Activated naive CD8-positive, alpha-beta T cell treated with anti-CD3 and anti-CD28 coated beads, Interleukin-2, amount 50 U/mL, for 24 hours (primary cell): ENCODE data around the gene GSN.

Source experiments
- ATAC-seq: fragments of 150-1000 bp; cut with Tn5 transposase; one replicate; pipeline ENCODE4 v1.10.0; 2021
- DNase-seq: peaks from one replicate; pipeline ENCODE4 v3.0.0; 2021
- H3K27ac Mint-ChIP-seq: one replicate; pipeline ENCODE4 v1.8.0; 2021; ENCODE audit warnings: mild to moderate bottlenecking, mixed read lengths
- H3K27me3 Mint-ChIP-seq: one replicate; pipeline ENCODE4 v1.8.0; 2021; ENCODE audit warnings: mixed read lengths
- H3K36me3 Mint-ChIP-seq: one replicate; pipeline ENCODE4 v1.8.0; 2021; ENCODE audit warnings: low read depth, mixed read lengths
- H3K4me1 Mint-ChIP-seq: one replicate; pipeline ENCODE4 v1.8.0; 2021; ENCODE audit warnings: mixed read lengths
- H3K4me3 Mint-ChIP-seq: one replicate; pipeline ENCODE4 v1.8.0; 2021; ENCODE audit warnings: mild to moderate bottlenecking, moderate library complexity, mixed read lengths
- H3K9me3 Mint-ChIP-seq: one replicate; pipeline ENCODE4 v1.8.0; 2021; ENCODE audit warnings: mixed read lengths

The GSN gene

DNA sequence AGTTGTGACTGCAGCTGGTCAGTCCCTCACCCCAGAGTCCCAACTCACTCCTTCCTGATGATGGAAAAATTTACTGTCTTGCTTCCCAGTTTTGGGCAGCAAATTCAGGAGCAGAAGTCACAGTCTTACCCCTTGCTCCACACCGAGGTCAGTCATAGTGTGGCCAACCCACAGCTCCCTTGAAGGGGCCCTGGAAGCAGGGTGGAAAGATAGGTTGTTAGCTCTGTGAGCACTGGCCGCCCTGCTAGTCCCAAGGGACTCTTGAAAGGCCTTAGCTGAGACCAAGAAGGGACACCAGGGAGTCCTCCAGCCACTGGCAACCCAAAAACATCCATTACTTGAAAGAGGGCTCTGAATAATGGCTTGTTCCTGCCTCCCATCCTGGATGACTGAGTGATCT lies 40.0 kb downstream of the GSN start:
- Mint-ChIP-seq H3K9me3 (no peaks in the 10 kb centered on the region), H3K27ac (no peak overlapping the region), H3K4me3 (no peak overlapping the region), H3K36me3 (no peaks in the 10 kb centered on the region), H3K4me1 (no peaks in the 10 kb centered on the region), H3K27me3 (no peaks in the 10 kb centered on the region)
- DNase-seq (no peak), ATAC-seq (no peak)

DNA sequence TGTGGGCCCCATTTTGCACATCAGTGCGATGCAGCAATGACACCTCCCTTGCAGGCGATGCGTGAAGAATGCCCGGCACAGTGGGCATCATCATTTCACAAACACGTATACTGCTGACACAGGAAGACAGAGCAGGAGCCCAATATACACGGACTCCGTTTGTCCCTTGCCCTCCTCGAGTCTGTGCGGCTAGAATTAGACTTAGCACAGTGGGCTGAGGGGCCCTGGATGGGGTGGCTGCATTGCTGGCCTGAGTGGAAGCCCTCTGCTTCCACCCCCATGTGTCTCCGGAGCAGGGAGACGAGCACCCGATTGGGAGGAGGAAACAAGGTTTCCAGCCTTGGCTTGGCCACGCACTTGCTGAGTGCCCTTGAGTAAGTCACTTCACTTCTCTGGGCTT lies 40.8 kb downstream of the GSN start:
- Mint-ChIP-seq H3K36me3 (no peaks in the 10 kb centered on the region), H3K4me1 (no peaks in the 10 kb centered on the region), H3K27me3 (no peaks in the 10 kb centered on the region), H3K27ac (no peak overlapping the region), H3K9me3 (no peaks in the 10 kb centered on the region), H3K4me3 (no peak overlapping the region)
- no peak for DNase-seq
- ATAC-seq: no peak

DNA sequence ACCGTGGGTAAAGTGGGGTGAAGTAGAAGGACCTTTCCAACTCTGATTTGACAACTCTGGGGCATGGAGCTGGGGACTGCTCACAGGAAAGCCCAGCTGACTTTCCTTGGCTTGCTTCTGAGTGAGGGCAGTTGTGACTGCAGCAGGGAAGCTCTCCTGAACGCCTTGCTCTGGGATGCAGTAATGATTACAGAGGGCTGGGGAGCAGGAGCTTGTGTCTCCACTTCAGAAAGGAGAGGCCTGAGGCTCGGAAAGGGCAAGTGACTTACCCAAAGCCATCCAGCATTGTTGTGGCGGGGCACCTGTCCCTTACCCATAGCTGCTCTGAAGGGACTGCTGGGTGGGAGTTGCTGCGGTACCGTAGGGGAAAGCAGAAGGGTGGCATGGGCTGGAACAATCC lies 41.2 kb downstream of the GSN start:
- Mint-ChIP-seq H3K4me1 (no peaks in the 10 kb centered on the region), H3K36me3 (no peaks in the 10 kb centered on the region), H3K27ac (no peak overlapping the region), H3K9me3 (no peaks in the 10 kb centered on the region), H3K27me3 (no peaks in the 10 kb centered on the region), H3K4me3 (no peak overlapping the region)
- ATAC-seq: no peak
- no peak for DNase-seq

GRCh38 chr9:121309833-121310425 lies 42.0 kb downstream of the GSN start:
- no peak for ATAC-seq
- Mint-ChIP-seq H3K4me3 (no peak overlapping the region), H3K27ac (no peak overlapping the region), H3K4me1 (no peaks in the 10 kb centered on the region), H3K36me3 (no peaks in the 10 kb centered on the region), H3K27me3 (no peaks in the 10 kb centered on the region), H3K9me3 (no peaks in the 10 kb centered on the region)
- DNase-seq: no peak

DNA sequence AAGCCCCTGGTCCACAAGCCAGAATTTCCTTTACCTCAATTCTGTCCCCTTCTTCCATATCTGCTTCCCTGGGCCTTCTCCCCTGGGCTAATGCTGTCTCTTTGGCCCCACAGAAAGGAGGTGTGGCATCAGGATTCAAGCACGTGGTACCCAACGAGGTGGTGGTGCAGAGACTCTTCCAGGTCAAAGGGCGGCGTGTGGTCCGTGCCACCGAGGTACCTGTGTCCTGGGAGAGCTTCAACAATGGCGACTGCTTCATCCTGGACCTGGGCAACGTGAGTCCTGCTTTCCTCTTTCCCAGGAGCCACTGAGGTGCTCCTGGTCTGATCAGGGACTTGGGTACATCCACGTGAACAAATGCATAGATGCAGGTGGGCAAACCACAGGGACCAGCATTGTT lies 42.6 kb downstream of the GSN start:
- DNase-seq (no peak), ATAC-seq (no peak)
- H3K27me3 Mint-ChIP-seq: no peaks in the 10 kb centered on the region
- H3K4me1 Mint-ChIP-seq: no peaks in the 10 kb centered on the region
- H3K9me3 Mint-ChIP-seq: no peaks in the 10 kb centered on the region
- H3K27ac Mint-ChIP-seq: no peak overlapping the region
- no peak overlapping the region for H3K4me3 Mint-ChIP-seq
- no peaks in the 10 kb centered on the region for H3K36me3 Mint-ChIP-seq

GRCh38 chr9:121312169-121312568 lies 44.2 kb downstream of the GSN start:
- DNase-seq (no peak), ATAC-seq (no peak)
- Mint-ChIP-seq H3K36me3 (no peaks in the 10 kb centered on the region), H3K4me3 (no peak overlapping the region), H3K9me3 (no peaks in the 10 kb centered on the region), H3K27me3 (no peaks in the 10 kb centered on the region), H3K4me1 (no peaks in the 10 kb centered on the region), H3K27ac (no peak overlapping the region)

- H3K27ac Mint-ChIP-seq: no peak overlapping the region
These were observed 45.6 kb downstream of the GSN start for GRCh38 chr9:121313458-121314152.

DNA sequence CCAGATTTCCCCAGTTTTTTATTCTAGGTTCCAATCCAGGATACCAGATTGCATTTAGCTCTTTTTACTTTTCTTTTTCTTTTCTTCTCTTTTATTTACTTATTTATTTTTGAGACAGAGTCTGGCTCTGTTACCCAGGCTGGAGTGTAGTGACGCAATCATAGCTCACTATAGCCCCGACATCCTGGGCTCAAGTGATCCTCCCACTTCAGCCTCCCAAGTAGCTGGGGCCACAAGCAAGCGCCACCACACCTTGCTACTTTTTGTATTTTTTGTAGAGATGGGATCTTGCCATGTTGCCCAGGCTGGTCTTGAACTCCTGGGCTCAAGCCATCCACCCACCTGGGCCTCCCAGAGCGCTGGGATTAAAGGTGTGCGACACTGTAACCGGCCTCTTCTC lies 48.4 kb downstream of the GSN start:
- H3K4me3 Mint-ChIP-seq: no peak overlapping the region

More at GRCh38 chr9:121313458-121314152, 45.6 kb downstream of the GSN start:
- DNase-seq: no peak
- no peaks in the 10 kb centered on the region for H3K4me1 Mint-ChIP-seq
- no peaks in the 10 kb centered on the region for H3K36me3 Mint-ChIP-seq
- no peaks in the 10 kb centered on the region for H3K9me3 Mint-ChIP-seq
- no peak overlapping the region for H3K4me3 Mint-ChIP-seq
- no peaks in the 10 kb centered on the region for H3K27me3 Mint-ChIP-seq
- no peak for ATAC-seq

GRCh38 chr9:121316852-121317373 lies 49.0 kb downstream of the GSN start:
- no peak for DNase-seq
- Mint-ChIP-seq H3K27me3 (no peaks in the 10 kb centered on the region), H3K4me1 (peaks cover 12% of the 10 kb centered on the region), H3K27ac (no peak overlapping the region), H3K36me3 (no peaks in the 10 kb centered on the region), H3K9me3 (no peaks in the 10 kb centered on the region), H3K4me3 (no peak overlapping the region)
- no peak for ATAC-seq

More for the DNA sequence above, 48.4 kb downstream of the GSN start:
- DNase-seq (no peak), ATAC-seq (no peak)
- Mint-ChIP-seq H3K27ac (no peak overlapping the region), H3K36me3 (no peaks in the 10 kb centered on the region), H3K9me3 (no peaks in the 10 kb centered on the region), H3K27me3 (no peaks in the 10 kb centered on the region), H3K4me1 (peaks cover 11% of the 10 kb centered on the region)

DNA sequence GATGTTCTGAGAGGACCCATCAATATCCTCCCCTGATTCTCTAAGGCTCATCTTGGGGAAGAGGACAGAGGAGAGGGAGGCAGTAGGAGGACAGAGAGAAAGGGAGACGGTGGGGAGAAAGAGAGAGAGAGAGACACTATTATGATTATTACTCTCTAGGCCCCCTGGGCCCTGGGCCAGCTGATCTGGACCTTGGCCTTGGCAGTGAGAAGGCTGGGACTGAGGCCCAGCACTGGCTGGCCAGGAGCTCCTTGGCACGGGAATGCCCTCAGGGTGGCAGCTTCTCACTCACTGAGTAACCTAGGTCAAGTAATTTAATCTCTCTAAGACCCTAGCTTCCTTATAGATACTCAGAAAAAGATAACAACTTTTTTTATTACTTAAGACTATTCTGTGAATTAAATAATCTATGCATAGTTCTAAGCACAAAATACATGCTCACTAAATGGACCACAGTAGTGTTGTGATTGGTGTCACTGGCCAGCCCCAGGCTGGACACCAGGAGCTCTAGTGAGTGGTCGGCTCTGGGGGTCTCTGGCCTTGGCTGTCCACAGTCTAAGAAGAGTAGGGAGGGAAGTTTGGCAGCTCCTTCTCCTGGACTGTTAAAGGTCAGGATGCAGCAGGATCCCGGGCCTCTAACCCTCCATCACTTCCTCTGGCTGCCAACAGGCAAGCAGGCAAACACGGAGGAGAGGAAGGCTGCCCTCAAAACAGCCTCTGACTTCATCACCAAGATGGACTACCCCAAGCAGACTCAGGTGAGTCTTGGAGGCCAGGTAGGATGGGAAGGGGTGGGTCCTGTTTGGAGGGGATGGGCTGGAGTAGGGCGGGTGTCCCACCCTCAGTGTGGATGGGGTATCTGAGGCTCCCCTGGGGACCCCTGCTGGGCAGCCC lies 50.0 kb downstream of the GSN start:
- Mint-ChIP-seq H3K4me1 (peaks cover 19% of the 10 kb centered on the region), H3K27me3 (no peaks in the 10 kb centered on the region), H3K4me3 (no peak overlapping the region), H3K9me3 (no peaks in the 10 kb centered on the region), H3K36me3 (no peaks in the 10 kb centered on the region), H3K27ac (no peak overlapping the region)
- ATAC-seq: no peak
- no peak for DNase-seq

DNA sequence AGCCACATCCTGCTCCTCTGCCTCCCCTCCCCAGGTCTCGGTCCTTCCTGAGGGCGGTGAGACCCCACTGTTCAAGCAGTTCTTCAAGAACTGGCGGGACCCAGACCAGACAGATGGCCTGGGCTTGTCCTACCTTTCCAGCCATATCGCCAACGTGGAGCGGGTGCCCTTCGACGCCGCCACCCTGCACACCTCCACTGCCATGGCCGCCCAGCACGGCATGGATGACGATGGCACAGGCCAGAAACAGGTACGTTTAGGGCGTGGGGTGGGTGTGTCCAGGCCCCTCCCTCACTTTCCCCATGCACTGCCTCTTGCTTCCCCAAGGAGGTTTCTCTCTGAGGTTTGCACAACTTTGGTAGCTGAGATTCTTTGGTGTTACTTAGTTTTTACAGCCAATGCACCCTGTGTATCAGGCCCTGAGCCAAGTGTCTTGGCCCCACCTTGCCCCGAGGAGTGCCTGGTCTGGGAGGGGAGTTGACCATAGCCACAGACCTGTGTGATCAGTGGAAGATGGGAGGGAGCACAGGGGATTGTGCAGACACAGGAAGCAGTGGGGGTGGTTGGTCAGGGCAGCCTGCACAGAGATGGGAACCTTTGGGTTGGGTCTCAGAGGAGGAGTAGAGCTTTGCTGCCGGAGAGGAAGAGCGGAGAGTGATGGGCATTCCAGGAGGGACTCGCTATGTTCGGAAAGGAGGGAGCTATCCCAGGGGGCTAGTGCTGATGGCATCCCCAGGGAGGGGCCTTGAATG lies 50.8 kb downstream of the GSN start:
- Mint-ChIP-seq H3K9me3 (no peaks in the 10 kb centered on the region), H3K4me3 (no peak overlapping the region), H3K36me3 (no peaks in the 10 kb centered on the region), H3K4me1 (peaks cover 19% of the 10 kb centered on the region), H3K27me3 (no peaks in the 10 kb centered on the region), H3K27ac (no peak overlapping the region)
- ATAC-seq: no peak
- DNase-seq: no peak

- no peak for ATAC-seq
- no peak for DNase-seq
- H3K4me1 Mint-ChIP-seq: peaks cover 19% of the 10 kb centered on the region
- no peaks in the 10 kb centered on the region for H3K27me3 Mint-ChIP-seq
- no peak overlapping the region for H3K4me3 Mint-ChIP-seq
- no peak overlapping the region for H3K27ac Mint-ChIP-seq
- no peaks in the 10 kb centered on the region for H3K36me3 Mint-ChIP-seq
- no peaks in the 10 kb centered on the region for H3K9me3 Mint-ChIP-seq
These were observed 51.4 kb downstream of the GSN start for GRCh38 chr9:121319383-121319780.

GRCh38 chr9:121321016-121321503 lies 53.1 kb downstream of the GSN start:
- DNase-seq (peak; percentile 16), ATAC-seq (no peak)
- no peaks in the 10 kb centered on the region for H3K27me3 Mint-ChIP-seq
- H3K4me3 Mint-ChIP-seq: no peak overlapping the region
- H3K36me3 Mint-ChIP-seq: no peaks in the 10 kb centered on the region
- no peak overlapping the region for H3K27ac Mint-ChIP-seq
- no peaks in the 10 kb centered on the region for H3K9me3 Mint-ChIP-seq
- H3K4me1 Mint-ChIP-seq: peaks cover 19% of the 10 kb centered on the region

GRCh38 chr9:121322037-121322736 lies 54.2 kb downstream of the GSN start:
- Mint-ChIP-seq H3K27ac (no peak overlapping the region), H3K36me3 (no peaks in the 10 kb centered on the region)

More at GRCh38 chr9:121322037-121322736, 54.2 kb downstream of the GSN start:
- ATAC-seq (no peak), DNase-seq (no peak)
- no peak overlapping the region for H3K4me3 Mint-ChIP-seq
- H3K9me3 Mint-ChIP-seq: no peaks in the 10 kb centered on the region
- no peaks in the 10 kb centered on the region for H3K27me3 Mint-ChIP-seq
- H3K4me1 Mint-ChIP-seq: peaks cover 19% of the 10 kb centered on the region
